GM21717 (cell line): ENCODE data around the gene DUSP1.
"Not testable (repeated sequence)": the region's sequence is repeated elsewhere in the genome, so short reads cannot be mapped to it uniquely, and the experiment has no call there.

Experiments
- ATAC-seq: cut with Tn5 transposase; IDR thresholded peaks from one replicate; pipeline ENCODE4 v1.9.1; 2021; ENCODE audit warnings: mild to moderate bottlenecking, moderate library complexity; ENCODE audit not compliant: unreplicated experiment

DUSP1 gene

DNA sequence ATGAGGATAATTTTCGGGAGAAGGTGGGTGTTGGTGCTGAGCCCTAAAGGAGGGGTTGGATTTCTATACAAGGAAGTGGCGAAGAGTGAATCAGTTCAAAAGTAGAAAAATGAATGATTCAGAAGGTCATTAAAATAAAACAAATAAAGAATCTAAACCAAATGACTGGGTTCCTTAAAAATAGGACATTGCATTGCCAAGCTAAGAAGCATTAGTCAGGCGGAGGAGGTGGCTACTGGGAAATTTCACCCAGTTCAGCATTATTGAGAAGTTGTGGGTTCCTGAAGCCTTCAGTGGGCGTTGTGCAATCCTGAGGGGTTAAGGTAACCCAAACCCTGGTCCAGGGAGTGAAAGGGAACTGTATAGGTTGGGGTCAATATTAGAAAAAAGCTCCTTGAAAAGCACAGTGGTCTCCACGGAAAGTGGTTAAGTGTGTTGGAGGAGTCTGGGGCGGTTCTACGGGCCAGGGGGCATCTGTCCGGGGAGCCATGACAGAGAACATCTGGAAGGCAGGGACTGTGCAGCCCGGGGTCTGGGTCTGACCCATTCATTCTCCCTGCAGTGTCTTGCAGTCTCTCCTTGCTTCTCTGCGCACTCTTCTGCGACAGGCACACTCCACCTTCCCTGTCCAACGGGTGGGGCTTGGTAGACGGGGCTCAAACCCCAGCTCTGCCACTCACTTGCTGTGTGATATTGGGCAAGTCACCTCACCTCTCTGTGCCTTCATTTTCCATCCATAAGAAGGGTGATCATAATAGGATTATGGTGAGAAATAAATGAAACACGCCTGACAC lies 27.6 kb upstream of the DUSP1 start:
- ATAC-seq, result no peak

DNA sequence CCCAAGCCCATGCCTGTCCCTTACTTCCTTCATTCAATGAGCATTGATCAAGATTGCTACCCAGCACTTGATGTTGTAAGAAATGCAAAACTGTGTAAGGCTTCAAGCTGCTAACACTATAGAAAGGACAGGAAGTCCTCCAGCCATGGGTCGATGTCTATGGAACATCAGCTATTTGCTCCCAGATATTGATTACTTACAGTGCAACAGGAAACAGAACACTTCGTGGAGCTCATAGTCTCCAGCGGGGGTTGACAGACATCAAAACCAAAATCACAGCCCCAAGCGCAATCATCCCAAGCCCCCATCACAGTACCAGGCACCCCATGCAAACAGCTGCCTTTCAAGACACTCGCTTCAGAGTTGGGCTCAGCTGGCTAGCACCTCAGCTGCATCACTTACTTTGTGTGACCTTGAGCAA lies 26.8 kb upstream of the DUSP1 start:
- ATAC-seq, result no peak

DNA sequence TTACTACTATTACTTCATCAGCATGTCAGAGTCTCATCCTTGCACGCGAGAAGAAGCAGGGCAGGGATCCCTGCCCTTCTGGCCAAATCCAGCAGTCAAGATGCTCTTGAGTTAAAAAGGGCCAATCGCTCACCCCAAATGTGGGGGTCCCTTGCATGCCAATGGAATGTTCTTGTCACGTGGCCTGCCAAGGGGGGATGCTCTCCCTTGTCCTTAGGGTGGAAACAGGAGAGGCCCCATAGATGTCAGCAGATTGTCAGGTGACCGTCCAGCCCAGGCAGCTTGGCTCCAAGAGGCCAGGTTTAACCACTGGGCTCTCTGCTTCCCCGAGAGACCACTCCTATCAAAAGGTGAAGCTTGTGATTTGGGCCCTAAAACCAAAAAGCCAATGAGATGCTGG lies 25.3 kb upstream of the DUSP1 start:
- ATAC-seq, result no peak

DNA sequence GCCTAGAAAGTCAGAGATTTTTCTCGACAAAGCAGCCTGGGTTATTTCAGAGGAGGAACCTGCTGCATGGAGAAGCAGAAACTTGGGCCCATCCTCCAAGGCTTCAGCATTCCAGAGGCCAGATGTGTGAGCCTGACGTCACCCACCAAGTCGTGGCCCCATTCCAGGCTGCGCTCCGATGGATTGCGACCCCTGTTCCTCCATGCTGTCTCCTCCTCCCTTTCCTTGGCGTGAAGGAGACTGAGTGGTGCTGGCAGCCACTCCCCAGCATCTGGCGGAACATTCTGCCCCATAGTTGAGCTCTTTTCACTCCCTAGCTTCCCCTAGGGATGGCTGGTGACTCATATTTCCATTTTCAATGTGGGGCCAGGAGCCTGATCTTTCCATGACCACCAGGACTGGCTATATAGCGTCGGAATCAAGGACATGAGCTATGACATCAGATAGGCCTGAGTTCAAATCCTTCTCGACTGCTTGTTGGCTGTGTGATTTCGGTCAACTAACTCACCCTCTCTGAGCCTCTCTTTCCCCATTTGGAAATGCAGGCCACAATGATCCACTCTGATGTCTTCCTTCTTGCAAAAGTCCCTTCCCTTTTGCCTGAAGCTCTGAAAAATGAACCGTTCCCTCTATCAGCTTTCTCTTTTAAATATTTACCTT lies 24.5 kb upstream of the DUSP1 start:
- no peak for ATAC-seq

DNA sequence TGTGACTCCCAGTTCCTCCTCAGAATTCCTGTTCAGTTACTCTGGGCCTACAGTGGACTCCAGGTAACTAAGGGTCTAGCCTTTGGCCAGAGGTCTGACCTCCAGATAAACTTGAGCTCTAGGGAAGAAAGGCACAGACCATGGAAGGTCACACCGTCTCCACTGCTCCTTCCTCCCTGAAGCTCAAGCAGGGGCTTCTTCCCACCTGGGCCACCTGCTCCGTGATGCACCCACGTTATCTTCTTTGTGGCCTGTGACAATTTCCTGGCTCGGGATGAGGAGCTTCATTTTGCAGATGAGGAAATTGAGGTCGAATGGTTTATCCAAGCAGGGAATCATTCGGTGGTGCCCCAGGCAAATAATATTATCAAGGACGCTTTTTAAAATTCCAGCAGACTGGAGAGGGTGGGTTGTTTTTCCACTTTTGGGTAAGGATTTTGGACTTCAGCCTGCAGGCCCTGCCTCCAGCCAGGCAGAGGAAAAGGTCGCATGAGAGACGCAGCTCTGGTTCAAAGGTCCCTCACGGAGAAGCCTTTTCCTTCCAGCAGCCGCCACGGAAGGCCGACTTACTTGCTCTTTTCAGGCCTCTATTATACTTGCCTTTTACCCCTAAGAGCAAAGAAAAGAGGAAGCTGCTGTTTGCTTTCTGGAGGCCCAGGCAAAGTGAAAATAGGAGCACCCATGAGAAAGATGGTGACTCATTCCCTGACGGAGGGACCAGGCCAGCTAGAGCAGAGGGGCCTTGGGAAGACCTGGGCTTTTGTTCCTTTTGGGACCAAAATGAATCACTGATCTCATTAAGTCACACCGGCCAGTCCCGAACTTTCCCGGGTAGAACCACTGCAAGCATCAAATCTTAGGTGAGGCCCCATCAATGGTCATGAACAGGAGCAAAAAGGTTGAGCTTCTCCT lies 22.8 kb upstream of the DUSP1 start:
- ATAC-seq, result peak; percentile 50

DNA sequence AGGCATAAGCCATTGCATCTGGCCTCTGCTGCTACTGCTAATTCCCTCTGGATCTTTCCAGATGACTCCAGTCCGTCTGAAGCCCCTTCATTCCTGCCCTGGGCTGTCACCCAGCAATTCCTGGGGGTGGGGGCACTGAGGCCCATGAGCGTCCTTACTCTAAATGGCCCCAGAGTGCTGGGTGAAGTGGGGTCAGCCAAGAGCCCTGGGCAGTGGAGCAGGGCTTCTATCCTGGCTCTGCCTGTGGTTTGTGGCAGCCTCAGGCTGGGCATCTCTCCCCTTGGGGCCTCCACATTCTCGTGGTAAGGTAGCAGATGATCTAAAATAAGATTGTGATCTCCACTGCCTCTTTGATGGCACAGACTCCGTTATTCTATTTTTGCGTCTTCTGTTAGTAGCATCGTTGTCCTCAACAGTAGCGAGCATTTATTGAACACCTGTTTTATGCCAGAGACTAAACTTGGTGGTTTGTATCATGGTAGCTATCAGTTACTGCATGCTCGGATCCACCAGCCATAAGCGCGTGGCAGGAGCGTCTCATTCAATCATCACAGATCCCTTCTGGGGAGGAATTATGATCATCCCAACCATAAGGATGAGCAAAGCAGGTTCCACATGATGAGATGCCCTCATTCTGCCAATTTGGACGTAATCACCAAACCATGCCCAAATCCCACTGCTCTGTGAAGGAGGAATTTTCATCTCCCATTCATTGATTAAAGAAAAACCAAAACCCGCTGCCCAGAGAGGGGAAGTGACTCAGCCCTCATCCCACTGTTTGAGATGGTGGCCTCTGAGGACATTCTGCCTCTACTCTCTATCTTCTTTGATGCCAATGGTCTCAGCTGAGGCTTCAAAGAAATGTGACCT lies 21.9 kb upstream of the DUSP1 start:
- ATAC-seq, result no peak

DNA sequence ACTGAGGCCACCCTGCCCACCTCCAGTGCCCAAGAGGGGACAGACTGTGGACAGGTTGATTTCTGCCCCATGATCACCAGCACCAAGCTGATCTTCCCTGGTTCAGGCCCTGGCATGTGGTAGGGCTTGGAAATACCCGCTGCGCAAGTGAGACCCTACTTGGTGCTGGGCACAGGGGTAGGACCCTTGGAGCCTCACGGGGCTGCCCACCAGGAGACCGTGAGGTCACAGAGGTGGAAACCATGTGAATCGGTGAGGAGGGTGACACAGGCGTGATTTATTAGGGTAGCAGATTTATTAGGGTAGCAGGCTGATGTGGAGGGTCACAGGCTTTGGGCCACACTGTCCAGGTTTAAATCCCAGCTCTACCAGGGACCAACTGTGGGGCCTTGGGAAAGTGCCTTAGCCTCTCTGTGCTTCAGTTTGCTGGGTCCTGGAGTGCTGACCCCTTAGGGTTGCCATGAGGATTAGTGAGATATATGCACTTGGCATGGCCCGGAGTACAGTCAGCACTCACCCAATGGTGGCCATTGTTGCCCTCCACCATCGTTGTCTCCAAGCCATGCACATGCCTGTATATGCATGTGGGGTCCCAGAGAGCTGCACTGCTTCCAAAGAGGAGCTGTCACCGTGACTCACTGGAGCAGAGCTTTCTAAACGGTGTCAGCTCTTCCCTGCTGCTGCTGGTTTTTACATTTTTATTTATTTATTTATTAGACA lies 20.9 kb upstream of the DUSP1 start:
- no peak for ATAC-seq

DNA sequence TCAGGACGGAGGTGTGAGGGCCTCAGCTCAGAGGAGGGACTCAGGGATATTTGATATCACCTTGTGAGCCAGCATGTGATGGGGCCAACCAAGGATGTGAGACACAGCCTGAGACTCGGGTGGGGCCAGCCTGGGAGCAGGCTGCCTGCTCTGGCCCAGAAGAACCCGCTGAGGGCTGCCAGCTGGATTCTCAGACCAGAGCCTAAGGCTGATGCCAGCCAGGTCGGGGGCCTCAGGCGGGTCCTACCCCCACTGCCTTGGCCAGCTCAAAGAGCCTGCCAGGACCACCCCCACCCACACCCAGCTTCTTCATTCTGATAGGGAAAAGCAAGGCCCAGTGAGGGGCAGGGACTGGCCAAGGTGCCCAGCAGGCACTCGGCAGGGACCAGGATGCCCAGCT lies 20.3 kb upstream of the DUSP1 start:
- ATAC-seq, result no peak

DNA sequence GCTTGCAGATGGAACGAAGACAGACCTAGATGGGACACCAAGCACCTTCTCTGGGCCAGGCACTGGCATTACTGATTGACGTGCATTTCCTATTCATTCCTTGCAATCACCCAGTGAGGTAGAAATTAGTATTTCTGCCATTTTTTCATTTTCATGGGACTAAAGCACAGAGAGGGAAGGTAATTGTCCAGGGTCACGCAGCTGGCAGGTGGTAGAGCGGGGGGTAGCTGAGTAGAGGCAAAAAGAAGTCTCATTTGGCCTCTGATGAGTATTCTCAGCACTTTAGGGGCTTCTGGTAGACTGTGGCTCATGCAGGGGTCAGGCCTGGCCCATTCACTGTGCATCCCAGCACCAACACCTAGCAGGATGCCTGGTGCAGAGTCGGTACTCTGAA lies 19.5 kb upstream of the DUSP1 start:
- no peak for ATAC-seq

DNA sequence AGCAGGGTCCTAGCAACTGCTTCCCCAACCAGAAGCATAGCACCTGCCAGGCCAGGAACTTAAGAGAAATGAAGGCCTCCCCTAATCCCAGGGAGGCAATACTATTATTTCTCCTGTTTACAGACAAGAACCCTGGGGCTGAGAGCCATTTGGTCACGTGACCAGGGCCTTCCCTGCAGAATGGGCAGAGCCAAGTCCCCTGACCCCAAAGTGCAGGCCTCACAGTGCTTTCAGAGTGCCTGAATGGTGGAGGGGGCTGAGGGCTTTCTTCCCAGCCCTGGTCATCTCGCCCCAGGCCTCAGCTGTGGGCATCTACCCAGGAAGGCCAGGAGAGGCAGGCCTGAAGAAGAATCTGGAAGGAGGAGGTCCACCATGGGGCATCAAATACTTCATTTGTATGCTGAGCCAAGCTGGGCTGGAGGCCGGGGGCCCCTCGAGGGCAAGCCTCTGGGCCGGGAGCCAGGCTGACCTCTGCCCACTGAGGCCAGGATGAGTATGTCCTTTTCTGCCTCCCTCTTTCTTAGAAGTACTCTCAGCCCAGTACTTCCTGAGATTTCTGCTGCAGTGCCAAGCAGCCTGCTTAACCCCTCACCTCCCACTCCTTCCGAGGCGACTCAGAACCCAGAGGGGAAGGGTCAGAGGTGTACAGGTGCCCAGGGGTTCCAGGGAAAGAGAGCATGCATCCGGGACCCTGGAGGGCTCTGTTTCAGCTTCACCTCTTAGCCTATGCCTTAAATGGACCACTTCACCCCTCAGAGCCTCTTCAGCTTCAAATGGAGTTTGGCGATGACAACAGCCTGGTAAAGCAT lies 18.9 kb upstream of the DUSP1 start:
- no peak for ATAC-seq

DNA sequence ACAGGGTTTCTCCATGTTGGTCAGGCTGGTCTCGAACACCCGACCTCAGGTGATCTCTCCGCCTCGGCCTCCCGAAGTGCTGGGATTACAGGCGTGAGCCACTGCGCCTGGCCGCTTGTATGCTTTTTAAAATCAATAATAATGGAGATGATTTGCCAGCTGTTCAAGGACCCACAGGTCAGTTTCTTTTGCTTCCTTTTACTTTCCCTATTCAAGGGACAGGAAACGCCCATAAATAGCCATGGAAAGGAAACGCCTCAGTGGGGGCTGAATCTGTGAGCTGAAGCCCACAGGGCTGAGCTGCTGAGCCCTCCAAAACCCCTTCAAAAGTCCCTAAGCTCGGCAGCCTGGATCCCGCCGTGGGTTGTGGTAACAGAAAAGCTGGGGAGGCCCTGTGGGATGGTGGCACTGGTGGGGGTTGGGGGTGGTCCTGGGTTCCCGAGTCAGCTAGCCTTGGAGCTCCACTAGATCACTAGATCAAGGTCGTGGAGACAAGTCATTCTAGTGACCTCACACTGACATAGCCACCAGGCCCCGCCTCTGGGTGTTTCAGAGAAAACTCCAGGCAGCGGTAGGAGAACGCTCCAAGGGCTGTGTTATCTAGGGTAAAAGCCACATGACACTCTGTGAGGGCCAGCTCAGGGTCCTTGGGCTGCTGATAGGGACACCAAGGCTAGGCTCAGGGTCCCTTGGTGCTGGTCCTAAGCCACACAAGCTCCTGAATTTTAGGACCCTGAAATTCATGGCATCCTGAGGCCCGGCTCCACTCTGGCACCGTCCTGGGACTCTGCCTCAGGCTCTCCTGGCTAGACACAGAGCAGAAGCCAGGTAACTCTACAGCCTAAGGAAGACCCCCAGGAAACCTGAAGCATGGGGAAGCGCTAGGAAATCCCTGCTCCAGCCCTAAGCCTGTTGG lies 18.0 kb upstream of the DUSP1 start:
- ATAC-seq, result no peak

DNA sequence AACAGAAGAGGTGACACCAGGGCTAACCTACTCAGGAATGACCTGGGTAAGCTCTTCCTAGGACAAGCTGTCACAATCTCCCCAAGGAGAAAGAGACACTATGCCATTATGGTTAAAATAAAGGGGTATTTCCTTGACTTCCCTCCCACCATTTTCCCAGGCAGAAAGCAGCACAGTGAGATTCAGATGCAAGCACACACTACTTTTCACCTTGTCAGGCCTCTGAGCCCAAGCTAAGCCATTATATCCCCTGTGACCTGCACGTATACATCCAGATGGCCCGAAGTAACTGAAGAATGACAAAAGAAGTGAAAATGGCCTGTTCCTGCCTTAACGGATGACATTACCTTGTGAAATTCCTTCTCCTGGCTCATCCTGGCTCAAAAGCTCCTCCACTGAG lies 16.5 kb upstream of the DUSP1 start:
- not testable (repeated sequence) for ATAC-seq

DNA sequence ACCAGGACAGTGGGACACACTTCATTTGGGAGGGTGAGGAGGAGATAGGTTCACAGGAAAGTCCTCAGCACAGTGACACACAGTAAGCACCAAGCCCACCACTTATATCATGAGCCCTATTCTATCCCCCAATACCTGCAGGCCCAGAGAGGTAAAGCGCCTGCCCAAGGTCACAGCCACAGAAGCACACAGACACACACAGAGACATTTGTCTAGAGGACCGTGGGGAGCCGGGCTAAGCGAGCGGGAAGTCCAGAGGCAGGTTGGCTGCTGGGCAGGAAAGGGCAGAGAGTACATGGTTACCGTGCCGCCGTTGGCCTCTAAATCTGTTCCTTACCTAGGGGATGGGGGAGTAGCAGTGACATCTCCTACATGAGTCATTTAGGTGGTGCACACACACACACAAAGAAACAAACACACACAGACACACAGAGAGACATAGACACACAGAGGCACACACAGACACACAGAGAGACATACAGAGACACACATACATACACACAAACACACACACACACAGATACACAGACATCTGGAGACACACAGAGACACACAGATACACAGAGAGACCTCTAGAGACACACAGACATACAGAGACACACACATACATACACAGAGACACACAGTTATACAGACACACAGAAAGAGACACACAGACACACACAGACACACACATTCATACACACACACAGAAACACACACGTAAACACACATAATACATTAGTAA lies 15.9 kb upstream of the DUSP1 start:
- ATAC-seq, result no peak

DNA sequence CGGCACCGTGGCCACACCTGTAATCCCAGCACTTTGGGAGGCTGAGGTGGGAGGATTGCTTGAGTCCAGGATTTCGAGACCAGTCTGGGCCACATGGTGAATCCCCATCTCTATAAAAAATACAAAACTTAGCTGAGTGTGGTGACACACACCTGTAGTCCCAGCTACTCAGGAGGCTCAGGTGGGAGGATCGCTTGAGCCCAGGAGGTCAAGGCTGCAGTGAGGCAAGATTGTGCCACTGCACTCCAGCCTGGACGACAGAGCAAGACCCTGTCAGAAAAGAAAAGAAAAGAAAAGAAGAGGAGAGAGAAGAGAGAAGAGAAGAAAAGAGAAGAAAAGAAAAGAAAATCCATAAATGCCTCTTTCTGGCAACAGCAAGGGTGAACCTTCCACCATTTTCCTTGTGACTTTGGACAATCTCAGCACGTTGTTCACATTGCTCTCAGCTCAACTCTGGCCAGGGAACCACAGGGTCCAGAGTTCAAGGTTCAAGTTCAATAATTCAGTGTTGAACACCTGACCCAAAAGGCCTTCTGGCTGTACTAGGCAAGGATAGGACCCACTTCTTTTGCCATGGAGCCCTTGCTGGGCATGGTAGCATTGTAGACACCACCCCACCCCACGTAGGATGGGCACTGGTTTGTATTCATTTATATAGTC lies 14.6 kb upstream of the DUSP1 start:
- no peak for ATAC-seq

DNA sequence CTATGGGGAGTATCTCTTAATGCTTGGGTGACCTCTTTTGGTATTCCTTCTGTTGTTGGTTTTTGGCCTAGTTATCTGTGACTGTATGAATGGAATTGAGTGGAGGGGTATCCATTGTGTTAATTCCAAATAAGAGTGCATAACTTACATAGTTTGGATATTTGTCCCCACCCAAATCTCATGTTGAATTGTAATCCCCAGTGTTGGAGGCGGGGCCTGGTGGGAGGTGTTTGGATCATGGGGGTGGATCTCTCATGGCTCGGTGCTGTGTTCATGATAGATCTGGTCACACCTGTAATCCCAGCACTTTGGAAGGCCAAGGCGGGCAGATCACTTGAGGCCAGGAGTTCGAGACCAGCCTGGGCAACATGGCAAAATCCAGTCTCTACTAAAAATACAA lies 13.2 kb upstream of the DUSP1 start:
- ATAC-seq, result not testable (repeated sequence)

DNA sequence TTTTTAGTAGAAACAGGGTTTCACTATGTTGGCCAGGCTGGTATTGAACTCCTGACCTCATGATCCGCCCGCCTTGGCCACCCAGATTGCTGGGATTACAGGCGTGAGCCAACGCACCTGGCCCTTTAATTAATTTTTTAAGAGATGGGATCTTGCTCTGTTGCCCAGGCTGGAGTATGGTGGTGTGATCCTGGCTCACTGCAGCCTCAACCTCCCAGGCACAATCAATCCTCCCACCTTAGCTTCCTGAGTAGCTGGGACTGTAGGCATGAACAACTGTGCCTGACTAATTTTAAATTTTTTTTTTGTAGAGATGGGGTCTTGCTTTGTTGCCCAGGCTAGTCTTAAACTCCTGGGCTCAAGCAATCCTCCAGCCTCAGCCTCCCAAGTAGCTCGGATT lies 12.3 kb upstream of the DUSP1 start:
- not testable (repeated sequence) for ATAC-seq
